CD4-positive, alpha-beta T cell treated with Interleukin-6 for 4 hours (primary cell): Measurements from ENCODE around the gene RPL38.

Experiments
- DNase-seq: peaks from one replicate; pipeline ENCODE4 v3.0.0-alpha.2; 2020; ENCODE audit warnings: mixed read lengths

The RPL38 gene

DNA sequence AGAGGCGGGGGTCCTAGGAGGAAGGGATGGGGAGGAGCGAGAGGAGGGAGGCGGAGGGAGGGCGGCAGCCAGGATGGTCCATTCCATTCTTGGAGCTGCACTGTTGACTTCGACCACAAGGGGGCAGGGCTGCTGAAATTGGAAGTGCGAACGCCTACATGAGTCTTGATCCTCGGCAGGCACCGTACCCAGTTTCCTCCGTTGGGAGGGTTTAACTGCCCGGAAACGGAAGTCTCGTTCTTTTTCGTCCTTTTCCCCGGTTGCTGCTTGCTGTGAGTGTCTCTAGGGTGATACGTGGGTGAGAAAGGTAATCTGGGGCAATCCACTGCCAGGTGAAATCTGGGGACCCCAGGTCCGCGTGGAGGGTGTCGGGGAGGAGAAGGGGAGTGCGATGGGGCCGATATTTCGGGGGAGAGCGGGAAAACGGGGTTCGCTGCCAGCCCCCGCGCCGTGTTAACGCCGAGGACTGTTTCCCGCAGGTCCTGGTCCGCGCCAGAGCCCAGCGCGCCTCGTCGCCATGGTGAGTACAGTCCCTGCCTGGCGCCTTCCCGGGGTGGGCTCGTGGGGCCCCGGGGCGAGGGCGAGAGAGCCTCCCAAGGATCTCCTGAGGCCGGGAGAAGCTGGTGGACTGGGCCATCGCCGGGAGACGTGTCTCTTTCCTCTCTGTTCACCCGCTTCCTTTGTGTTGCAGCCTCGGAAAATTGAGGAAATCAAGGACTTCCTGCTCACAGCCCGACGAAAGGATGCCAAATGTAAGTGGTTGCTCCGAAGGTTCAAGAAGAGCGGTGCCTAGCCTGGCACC lies at the start of gene RPL38:
Gene RPL38, plus strand, starts transcription at position 240 of the 802 bp plus-strand sequence. Its CDS starts 278 bp downstream, at position 518.
- DNase-seq, result peak; percentile 96

DNA sequence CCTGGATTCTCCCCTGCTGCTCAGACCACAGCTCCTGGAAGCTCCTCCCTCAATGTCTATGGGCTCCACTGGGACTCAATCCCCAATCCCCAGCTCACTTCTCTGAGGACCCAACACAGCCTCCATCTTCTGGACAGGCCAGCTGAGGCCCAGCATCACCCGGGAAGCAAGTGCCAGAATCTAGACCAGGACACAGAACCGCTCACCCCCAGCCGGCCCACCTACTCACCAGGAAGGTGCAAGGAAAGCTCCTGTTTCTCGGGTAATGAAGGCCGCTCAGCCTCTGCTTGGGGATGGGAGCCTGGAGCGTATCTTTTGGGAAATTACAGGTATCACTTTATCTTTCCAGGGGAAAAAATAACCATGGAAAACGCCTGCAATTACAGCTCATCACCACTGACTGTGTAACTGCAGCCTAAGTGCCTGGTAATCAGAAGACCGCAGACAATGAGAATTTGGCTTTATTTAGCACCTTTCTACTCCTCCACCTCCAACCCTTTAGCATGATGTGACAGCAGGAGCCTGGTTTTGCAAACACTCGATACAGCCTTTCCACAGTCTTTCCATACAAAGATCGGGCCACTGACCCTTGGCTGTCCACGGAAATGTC lies 49.6 kb upstream of the RPL38 start:
- no peak for DNase-seq

DNA sequence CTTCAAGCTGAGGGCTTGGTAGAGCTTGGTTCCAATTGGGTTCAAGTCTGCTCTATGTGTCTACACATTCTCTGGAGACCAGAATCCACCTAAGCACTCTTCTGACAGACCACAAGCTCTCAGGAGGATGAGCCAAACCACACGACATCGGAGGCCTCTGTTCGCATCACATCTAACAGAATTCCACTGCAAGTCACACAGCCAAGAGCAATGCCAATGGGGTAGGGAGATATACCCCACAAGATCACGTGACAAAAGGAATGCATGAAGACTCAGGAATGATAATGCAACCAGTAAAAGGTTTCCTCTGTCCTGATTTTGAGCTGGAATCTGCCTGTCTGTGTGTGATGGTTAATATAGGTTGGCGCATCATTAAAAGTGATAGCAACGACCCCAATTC lies 46.6 kb upstream of the RPL38 start:
- no peak for DNase-seq

DNA sequence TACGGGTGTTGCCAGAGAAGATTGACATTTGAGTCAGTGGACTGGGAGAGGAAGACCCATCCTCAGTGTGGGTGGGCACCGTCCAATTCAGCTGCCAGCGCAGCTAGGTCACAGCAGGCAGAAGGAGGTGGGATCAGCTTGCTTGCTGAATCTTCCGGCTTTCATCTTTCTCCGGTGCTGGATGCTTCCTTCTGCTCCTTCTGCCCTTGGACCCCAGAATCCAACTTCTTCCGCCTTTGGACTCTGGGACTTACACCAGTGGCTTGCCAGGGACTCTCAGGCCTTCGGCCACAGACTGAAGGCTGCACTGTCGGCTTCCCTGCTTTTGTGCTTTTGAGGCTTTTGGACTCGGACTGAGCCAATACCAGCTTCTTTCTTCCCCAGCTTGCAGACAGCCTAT lies 46.1 kb upstream of the RPL38 start:
- DNase-seq, result no peak

DNA sequence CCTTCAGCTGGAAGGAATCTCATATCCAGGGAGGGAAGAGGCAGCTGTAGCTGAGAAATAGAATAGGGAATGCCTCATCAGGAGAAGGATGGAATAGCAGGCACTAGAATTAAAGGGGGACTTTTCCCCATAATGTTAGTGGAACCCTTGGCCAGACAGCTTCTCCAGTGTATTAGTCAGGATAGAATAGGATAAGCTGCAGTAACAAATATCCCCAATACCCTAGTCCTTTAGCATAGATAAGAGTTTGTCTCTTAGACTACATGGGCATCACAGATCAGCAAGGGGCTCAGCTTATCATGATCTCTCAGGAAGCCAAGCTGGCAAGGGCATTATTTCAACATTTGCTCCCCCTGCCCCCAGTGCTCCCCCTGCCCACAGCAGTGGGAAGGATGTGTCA lies 44.7 kb upstream of the RPL38 start:
- no peak for DNase-seq

DNA sequence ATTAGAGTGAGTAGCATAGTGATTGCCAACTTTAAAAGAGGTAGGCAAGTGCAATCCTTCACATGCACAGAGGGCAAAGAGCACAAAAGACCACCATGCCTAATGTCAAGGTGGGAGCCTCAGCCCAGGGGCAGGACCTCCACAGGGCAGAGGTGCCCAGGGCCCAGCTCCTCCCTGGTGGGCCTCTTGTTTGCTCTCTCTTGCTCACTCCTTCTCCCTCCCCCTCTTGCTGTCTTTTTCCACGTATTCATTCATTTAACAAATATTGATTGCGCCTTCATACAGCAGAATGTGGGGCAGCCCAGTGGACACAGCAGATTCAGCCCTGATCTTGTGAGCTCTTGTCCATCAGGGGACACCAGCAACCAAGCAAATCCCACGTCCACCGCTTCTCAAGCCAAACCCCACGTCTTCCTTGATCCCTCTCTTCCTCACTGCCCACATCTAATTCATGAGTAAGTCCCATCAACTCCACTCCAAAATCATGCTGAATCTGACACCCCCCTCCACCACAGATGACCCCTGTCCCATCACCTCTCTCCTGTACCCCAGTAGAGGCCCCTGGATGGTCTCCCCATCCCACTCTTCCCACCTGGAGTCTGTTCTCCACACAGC lies 44.1 kb upstream of the RPL38 start:
- DNase-seq, result no peak

DNA sequence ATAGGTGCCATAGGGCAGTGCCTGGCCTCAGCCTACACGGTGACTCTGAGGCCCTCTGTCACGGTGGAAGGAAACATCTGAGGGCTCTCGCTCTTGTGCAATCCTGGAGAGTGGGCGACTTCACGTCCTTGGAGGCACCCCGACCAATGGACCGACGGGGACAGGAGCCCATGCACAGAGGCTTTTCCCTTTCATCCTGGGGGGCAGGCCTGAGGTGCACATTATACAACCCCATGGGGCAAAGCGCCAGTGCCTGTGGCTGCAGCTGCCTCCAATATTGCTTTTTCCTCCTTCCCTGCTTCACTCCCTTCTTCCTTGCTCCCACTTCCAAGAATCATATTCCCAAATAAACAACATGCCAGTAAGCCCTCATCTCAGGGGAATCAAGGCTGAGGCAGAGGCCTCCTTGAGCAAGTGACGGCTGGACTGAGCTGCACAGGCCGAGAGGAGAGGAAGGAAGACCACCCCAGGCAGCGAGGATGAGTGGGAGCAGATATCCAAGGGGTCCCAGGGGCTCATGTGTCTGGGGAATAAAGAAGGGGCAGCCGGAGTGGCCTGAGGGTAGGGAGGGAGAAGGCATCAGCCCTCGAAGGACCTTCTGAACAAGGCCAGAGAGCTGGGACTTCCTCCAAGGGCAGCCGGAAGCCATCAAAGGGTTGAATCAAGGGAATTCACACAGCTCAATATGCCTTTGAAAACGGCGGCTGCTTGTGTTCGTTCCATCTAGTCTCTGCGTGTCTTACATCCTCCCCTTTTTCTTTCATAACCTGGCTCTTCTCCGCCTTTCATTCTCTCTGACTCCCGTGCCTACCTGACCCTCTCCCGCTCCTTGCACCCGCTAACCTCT lies 42.6 kb upstream of the RPL38 start:
- DNase-seq, result no peak

DNA sequence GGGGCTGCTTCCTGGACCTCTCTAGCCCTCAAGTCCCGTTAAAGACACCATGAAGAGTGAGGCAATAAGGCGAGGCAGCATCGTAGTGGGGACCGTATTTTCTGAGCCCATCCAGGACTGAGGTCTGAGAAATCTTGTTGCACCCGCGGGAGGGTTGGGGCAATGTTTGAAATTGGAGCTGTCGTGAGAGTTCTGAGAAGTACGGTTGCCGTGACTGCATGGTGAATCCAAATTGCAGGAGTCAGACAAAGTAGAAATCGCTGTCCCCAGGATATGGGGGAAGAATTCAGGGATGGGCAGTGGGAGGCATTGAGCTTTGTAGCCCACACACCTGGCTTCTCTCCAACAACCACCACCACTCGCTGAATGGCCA lies 42.0 kb upstream of the RPL38 start:
- DNase-seq, result no peak

DNA sequence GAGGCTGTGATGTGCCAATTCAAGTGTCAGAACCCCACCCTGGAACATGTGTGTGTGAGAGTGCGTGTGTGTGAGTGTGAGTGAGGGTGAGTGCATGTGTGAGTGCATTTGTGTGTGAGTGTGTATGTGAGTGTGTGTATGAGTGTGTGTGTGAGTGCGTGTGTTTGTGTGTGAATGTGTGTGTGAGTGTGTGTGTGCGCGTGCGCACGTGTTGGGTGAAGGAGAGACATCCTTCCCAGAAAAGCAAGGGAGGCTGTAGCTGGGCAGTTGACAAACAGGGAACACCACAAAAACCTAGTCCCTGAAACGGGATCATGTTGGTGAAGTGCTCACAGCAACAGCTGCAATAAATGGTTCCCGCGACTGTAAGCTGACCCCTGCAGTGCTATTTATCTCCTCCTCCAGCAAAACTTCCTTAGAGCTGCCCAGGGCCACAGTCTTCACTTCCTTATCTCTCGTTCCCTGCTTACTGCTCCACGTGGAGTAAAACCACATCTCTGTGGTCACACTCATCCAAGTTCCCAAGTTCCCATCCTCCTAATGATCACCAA lies 40.1 kb upstream of the RPL38 start:
- DNase-seq, result no peak

DNA sequence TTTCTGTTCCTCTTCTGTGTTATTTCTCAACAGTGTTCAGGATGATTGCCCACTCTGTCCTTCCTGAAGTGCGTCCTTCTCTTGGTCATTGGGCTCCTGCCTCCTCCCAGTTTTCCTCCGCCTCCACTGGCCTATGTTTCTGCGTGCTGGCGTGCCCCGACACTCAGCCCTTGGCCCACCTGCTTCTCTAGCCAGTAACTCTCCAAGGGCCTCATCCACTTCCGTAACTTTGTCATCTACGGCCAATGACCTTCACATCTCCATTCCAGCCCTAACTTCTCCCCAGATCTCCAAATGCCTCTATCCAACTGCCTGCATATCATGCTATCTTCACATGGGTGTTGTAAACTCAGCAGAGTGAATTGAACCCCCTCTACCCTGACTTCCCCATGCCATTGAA lies 39.6 kb upstream of the RPL38 start:
- DNase-seq, result no peak

DNA sequence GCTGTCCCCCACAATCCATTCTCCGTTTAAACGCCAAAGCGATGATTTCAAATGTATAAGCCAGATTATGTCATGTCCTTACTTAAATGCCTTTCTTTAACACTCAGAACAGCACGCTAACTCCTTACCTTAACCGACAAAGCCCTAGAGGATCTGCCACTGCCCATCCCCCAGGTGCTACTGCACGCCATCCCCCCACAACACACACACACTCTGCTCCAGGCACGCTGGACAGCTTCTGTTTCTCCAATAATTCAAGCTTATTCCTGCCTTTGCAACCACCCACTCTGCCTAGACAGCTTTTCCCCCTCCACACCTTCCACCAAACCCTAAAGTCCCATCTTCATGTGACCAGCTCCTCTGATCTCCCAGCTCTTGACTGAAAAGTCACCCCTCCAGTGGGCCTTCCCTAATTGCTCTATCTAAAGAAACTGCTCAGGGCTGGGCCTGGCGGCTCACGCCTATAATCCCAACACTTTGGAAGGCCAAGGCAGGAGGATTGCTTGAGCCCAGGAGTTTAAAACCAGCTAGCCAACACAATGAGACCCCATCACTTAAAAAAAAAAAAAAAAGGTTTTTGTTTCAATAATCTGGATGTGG lies 38.9 kb upstream of the RPL38 start:
- DNase-seq, result no peak

DNA sequence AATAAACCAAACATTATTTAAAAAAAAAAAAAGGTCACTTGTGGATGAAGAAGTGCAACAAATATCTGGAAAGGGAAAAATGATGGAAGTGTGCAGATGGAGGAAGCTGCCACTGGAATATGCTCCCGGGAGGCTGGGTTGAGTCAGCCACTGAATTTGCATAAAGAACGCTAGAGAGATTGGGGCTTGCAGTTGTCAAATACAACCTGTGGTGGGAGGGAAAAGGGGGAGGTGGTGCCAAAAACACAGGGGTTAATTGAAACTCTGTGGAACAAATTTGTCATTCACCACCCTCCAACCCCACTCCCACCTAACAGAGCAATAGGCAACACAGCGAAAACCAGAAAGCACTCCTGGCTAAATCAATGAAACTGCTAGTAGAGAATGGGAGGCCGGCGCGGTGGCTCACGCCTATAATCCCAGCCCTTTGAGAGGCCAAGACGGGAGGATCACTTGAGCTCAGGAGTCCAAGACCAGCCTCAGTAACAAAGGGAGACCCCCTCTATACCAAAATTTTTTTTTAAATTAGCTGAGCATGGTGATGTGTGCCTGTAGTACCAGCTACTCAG lies 37.6 kb upstream of the RPL38 start:
- no peak for DNase-seq

DNA sequence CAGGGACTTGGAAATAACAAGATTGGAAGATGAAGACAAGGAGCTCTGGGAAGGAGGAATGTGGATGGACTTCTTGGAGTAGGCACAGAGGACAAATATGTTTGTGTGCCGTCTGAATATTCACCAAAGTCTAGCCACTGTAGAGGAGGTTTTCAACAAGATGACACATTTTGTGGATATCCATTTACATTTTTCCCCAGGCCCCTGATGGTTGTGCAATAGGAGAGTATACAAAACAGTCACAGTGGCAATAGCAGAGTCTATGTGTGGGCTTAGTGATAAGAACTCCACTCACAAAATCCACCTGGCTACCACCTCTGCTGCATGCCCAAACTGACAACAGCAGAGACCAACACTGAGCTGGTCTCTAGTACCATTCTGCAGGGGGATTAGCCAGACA lies 32.6 kb upstream of the RPL38 start:
- DNase-seq, result no peak

DNA sequence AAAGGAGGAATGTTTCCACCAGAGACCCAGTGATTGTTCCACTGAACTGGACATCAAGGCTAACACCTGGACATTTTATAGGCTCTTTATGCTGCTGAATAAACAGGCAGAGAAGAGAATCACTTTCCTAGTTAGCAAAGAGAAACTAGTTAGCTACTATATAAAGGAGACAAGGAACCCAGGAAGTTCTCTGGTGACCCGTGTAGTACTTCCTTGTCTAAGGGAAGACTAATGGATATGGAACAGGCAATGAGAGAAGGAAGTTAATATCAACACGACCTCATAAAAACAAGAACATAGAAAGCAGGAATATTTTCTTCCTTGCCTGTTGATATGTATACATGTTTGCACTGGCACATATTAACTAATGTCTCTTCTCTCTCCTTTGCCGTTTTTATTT lies 30.8 kb upstream of the RPL38 start:
- no peak for DNase-seq

DNA sequence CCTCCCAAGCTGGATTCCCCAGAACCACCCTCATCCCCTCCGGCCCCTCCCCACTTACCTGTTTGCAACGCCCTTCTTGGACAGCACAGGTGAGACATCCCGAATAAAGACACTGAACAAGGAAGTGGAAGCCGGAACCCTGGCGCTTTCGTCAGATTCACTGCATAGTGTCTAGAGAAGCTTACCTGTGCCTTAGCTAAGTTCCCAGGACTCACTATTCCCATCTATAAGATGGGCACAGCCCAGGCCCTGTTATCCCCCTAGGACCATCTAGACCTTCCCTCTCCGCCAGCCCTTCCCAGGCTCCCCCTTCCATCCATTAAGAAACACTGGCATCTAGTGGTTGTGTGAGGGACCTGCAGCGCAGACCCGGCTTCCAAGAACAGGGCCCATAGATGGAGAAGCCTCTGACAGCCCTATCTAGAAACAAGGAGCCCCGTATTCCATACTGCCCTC lies 26.9 kb upstream of the RPL38 start:
- DNase-seq, result peak; percentile 30

DNA sequence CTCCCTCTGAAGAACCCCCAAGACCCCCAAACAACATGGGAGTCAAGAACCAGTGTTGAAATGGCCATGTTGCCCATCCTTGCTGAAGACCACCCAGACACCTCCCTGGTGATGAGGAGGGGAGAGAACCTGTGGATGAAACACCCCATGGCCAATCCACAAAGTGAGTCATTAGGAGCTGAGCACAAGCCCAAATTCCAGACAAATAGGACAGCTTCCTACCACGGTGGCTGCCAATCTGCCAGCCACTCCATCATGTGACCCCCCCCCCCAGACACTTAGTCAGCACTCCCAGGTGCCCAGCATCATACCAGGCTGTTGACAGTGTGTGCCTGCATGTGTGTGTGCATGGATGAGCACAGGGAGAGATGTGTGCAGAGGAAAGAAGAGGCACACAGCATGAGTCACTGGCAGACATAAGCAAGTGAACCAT lies 26.4 kb upstream of the RPL38 start:
- DNase-seq, result no peak

DNA sequence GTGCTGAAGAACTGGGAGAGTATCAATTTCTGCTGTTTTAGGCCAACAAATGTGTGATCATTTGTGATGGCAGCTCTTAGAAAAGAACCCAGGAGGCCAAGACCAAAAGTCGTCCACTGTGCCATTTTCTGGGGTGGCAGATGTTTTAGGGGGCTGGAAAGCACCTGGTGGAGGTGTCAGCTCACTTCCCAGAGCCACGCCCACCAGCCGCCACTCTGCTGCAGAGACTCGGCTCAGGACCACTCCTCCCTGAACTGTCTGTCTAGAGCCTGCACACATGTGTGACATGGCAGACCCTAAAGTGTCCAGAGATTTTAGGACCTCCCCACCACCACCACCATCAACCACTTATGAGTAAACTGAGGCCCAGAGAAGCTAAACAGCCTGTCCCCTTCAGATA lies 23.9 kb upstream of the RPL38 start:
- no peak for DNase-seq

DNA sequence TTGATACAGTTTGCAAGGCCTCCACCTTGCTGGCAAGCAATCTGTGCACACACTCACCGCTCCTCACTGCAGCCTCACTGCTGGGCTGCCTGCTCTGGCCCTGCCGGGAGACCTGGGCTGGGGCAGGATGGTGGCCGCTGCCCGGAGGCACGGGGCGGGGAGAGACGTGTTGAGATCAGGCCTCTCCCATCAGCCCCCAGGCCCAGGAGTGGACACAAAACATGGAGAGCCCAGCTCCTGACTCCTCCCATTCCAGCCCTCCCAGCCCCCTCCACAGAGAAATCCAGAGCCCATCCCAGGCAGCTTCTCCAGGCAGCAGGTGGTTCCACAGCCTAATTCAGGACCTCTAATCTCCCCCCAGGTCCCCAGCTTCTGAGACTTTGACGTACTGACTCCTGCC lies 23.1 kb upstream of the RPL38 start:
- DNase-seq, result no peak

DNA sequence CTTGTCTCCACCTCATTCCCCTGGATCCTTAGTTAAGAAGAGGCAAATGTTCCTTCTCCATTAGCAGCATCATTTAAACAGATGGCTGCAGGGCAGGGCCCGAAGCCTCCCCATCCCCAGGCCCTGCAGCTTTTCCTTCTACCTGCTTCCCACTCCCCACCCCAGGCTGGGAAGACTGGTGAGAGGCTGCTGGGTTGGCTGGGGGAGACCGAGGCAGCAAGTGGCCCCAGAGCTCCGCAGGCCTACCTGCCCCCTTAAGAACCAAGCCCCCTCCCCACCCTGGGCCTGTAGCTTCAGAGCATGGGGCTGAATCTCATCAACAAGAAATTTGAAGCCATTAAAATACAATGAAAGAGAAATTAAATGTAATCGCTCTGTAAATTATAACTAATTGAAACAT lies 22.1 kb upstream of the RPL38 start:
- no peak for DNase-seq

DNA sequence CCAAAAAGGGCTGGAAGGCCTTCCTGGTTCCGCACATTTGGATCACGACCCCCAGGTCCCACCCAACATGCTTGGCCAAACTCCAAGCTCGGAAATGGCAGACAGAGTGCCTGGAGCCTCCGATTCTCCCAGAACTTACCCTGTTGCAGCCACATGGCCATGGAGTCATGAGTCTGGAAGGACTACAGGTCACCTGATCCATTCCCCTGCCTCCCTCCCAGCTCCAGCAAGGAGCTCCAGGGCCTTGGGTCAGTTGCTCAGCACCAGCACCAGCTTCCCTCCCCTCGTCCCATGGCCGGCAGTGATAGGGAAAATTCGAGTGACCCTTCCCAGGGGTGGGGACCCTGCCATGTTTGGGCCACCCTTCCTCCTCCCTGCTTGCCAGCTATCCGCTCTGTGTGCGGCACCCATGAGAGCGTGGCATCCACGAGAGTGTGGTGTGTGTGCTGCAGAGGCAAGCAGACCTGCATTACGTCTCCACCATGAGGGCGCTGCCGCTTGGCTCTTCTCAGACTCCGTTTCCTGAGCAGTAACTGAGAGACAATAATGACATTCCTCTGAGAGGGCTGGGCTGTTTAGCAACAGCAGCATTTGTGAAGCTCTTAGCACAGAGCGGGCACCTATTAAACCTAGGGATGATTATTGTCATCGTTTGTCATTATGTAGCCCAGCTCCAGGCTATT lies 21.3 kb upstream of the RPL38 start:
- no peak for DNase-seq

DNA sequence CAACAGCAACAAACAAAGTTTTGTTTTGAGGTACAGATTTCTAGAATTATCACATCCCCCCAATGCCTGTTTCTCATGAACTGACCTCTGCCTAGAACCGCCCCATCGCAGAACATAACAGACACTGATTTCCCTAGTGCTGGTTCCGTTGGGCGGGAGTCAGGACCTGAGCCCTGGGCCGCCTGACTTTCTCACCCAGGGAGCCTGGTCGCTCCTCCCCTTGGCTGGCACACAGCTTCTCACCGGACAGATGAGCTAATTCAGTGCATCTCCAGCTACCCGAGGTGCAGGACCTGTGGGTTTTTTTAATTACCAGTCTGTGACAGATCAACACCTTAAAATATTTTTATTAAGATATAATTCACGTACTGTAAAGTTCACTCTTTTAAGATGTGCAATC lies 20.1 kb upstream of the RPL38 start:
- no peak for DNase-seq
